A204.1 (cell line): ENCODE results near the gene GNPTAB.
"Not testable (repeated sequence)": the region's sequence is repeated elsewhere in the genome, so short reads cannot be mapped to it uniquely, and the experiment has no call there.

Experiments
- FAIRE-seq: peaks from 2 replicates; lab custom pipeline; 2012; peaks lifted over from hg19 to GRCh38; lab: Jason Lieb, UNC

GNPTAB gene

DNA sequence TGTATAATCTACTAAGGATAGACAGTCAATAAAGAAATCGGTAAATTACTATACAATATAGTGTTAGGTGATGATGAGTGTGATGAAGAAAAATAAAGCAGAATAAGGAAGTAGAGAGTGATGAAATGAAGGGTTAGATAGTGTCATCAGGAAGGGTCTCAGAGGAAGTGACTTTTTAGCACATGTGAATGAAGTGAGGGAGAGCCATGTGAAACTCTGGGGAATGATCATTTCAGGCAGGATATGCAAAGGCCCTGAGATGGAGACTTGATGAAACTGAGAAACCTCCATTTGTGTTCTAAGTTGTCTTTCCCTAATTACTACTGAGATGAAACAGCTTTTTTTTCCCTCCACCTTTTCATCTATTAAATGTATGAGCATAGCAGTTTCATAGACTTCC lies 19.4 kb upstream of the GNPTAB start:
- no peak for FAIRE-seq

- FAIRE-seq, result no peak
Measured at GRCh38 chr12:101847325-101847724, 16.6 kb upstream of the GNPTAB start.

DNA sequence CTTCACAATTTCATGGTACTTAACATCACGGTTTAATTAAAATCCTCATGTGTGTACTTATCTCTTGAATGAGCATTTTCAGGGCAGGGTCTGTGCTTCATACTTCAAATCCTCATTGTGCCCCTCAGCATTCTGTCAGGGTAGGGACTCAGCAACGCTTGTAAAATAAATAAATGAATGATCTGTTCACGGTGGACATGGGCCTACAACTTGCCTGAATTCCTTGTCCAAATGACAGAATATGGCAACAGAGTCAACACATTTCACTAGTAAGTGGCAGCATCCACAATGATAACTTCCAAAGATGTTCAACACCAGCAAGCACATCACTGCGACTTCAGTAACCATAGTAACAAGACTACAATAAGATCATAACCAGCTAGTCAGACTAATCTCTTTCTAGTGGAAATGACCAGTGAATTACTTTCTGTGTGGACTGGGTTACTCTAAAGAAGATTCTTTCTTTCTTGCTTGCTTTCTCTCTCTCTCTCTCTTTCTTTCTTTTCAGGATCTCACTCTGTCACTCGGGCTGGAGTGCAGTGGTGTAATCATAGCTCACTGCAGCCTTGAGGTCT lies 14.5 kb upstream of the GNPTAB start:
- no peak for FAIRE-seq

DNA sequence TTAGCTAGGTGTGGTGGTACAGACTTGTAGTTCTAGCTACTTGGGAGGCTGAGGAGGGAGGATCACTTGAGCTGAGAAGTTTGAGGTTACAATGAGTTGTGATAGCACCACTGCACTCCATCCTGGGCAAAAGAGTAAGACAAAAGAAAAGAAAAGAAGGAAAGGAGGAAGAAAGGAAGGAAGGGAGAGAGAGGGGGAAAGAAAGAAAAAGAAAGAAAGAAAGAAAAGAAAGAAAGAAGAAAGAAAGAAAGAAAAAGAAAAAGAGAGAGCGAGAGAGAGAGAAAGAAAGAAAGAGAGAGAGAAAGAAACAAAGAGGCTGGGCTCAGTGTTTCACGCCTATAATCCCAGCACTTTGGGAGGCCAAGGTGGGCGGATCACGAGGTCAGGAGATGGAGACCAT lies 10.3 kb upstream of the GNPTAB start:
- FAIRE-seq, result no peak

DNA sequence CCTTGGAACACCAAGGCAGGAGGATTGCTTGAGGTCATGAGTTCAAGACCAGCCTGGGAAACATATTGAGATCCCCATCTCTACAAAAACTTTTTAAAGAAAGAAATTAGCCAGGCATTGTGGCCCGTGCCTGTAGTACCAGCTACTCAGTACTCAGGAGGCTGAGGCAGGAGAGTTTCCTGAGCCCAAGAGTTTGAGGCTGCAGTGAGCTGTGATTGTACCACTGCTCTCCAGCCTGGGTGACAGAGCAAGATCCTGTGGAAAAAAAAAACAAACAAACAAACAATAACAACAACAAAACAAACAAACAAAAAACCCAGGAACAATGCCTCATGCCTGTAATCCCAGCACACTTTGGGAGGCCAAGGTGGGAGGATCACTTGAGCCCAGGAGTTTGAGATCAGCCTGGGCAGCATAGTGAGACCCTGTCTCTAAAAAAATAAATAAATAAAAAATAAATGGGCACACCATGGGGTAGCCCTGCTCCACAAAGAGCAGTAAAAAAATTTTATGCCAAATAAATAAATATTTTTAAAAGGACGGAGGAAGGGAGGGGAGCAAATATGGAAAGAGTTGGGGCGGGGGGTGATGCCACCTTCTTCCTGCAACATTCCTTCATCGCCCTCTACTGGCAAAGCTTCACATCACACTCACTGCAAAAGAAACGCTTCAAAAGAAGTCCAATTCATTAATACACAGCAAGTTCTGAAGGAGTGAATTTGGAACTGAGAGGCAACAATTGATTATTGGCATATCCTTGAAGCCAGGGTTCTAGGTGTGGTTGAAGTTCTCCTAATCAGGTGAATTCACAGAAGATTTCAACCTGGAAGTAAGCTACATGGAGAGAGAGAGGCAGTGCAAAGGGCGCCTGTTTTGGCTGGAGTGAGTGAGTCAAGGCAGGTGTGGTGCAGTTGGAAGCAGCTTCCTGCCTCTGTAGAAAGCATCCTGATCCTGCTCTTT lies 8.8 kb upstream of the GNPTAB start:
- no peak for FAIRE-seq

- no peak for FAIRE-seq
Measured at GRCh38 chr12:101838628-101839323, 8.0 kb upstream of the GNPTAB start.

DNA sequence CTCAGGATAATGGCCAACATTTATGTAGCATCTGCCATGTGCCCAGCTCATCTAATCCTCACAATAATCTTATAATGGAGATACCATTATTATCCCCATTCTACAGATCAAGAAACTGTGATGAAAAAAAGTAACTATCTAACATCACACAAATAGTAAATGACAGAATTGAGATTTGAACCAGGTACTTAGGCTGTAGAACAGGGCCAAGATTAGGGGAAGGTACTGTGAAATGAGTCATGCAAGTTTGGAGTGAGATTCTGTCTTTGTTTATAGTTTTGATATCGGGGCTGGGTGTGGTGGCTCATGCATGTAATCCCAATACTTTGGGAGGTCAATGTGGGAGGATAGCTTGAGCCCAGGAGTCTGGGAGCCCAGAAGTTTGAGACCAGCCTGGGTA lies 1.3 kb upstream of the GNPTAB start:
- no peak for FAIRE-seq

DNA sequence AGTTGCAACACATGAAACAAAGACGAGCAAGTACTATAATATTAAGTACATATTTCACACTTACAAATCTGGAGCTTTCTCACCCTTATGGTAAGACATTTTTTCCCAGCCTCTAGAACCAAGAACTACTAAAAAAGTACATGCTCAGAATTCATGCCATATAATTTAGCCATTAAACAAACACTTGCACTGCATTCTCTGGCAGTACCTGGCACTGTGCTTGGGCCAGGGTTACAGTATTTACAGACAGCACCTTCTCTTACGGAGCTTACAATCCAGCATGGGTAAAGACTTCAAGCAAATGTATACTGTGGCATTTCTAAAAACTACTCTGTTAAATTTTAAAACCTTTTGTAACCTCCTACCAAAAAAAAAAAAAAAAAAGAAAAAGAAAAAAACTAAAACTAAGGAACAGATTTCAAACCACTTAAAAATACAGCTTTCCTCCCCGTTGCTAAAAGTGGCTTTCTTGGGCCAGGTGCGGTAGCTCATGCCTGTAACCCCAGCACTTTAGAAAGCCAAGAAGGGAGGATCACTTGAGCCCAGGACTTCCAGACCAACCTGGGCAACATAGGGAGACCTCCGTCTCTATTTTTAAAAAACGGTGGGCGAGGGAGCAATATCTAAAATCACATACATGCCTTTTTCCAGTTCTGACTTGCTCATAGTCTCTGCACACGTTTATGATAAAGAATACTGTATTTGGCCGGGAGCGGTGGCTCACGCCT lies 956 bp downstream of the GNPTAB start:
- FAIRE-seq, result no peak

DNA sequence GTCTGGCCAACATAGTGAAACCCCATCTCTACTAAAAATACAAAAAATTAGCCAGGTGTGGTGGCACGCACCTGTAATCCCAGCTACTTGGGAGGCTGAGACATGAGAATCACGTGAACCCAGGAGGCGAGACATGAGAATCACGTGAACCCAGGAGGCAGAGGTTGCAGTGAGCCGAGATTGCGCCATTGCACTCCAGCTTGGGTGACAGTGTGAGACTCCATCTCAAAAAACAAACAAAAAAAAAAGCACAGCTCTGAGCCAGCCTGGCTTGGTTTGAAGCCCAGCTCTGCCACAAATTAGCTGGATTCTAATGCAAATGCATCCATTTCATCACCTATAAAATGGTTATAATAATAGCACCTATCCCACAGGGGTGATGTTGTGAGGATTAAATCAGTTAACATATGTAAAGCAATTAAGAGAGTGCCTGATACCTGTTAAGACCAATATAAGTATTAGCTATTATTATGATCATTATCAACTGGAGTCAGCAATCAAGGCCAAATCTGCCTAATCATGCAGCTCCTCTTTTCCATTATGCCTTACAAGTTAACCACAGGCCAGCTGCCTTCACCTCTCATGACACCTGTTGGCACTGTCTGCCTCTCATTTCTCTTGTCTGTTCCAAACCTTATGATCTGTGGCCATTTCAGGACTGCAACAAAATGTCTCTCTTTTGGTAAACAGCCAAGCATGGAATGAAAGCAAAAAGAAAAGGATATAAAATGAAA lies 2.1 kb downstream of the GNPTAB start:
- no peak for FAIRE-seq

GRCh38 chr12:101826766-101827368 lies 3.9 kb downstream of the GNPTAB start:
- FAIRE-seq, result no peak

- FAIRE-seq, result no peak
Measured at GRCh38 chr12:101824831-101825230, 5.9 kb downstream of the GNPTAB start.

DNA sequence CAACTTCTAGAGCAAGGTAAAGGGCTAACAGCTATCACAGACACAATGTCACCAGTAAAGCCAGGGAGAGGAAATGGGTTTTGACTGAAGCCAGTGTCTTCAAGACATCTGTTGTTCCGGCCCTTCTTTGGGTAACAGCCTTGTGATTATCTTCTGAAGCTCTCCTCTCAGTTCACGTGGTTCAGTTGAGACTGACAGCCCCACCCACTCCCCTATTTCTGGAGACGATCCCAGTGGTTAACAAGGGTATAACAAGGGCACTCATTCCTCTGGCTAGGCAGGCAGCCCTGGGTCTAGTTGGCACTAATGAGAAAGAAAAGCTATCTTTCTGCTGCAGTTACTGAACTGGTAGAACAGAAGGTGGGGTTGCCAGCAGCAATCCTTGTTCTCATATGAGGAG lies 6.9 kb downstream of the GNPTAB start:
- no peak for FAIRE-seq

DNA sequence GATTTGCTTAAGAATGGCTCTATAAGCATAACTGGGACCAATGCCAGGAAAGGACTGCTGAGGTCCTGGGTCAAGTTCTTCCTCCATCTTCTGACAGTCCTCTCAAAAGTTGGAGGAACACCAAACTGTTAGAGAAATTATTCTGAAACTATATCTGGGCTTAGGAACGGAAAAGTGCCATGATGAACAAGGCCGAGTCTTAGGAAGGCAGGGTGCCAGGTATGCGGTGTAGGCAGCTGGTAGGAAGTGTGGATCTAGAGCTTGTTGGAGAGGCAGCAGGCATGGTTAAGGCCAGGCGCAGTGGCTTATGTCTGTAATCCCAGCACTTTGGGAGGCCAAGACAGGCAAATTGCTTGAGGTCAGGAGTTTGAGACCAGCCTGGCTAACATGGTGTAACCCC lies 7.7 kb downstream of the GNPTAB start:
- no peak for FAIRE-seq

DNA sequence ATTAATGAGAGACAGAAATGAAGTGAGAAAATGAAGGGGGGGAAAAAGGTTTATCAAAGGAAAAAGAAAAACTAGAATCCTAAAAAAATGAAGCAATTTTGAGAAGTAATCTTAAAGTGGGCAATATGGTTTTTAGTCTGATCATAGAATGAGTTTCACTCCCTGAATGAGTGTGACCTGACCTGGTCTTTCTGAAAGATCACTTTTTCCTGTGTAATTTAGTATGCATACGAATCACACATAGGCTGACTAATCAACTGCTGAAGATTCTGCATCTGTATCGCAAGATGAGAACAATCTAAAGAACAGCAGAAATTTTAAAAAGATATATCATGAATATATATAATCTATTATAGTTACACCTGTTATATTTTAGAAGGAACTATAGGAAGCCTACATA lies 11.3 kb downstream of the GNPTAB start:
- FAIRE-seq, result no peak

- FAIRE-seq, result not testable (repeated sequence)
Measured at GRCh38 chr12:101818689-101819088, 12.1 kb downstream of the GNPTAB start.

DNA sequence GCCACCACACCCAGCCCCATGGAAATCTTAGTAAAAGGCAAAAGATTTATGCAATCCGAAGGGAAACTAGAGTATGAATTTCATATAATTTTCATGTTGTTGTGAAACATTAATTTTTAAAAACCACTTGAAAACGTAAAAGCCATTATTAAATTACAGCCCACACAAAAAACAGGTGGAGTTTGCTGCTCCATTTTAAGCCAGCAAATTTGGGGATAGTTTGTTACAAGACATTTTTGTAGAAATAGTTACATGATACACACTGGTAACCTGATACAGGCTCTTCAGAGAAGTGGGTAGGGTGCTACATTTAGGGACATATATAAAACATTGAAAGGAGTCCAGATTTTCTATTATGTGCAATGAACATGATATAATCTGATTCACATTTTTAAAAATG lies 17.6 kb downstream of the GNPTAB start:
- FAIRE-seq, result no peak

- FAIRE-seq, result not testable (repeated sequence)
Measured at GRCh38 chr12:101812716-101813115, 18.0 kb downstream of the GNPTAB start.

- not testable (repeated sequence) for FAIRE-seq
Measured at GRCh38 chr12:101811342-101811741, 19.4 kb downstream of the GNPTAB start.

DNA sequence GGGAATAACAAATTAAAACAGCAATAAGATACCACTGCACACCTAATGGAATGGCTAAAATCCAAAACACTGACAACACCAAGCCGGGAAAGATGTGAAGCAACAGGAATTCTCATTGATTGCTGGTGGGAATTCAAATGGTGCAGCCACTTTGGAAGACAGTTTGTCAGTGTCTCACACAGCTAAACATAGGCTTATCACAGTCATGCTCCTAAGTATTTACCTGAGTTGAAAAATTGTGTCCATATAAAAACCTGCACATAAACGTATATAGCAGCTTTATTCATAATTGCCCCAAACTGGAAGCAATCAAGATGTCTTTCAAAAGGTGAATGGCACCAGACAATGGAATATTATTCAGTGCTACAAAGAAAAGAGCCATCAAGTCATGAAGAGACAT lies 21.6 kb downstream of the GNPTAB start:
- no peak for FAIRE-seq

DNA sequence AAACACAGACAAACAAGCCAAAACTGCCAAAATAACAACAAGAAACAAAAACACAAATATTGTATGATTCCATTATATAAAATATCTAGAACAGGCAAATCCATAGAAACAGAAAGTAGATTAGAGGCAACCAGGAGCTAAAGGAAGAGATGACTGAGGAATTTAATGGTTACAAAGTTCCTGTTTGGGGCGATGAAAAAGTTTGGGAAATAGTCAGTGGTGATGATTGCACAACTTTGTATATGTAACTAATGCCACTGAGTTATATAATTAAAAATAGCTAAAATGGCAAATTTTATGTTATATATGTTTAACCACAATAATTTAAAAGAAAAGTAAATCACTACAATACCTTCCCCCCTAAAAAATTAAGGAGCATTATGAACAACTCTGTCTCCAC lies 24.5 kb downstream of the GNPTAB start:
- no peak for FAIRE-seq

GRCh38 chr12:101804409-101804808 lies 26.4 kb downstream of the GNPTAB start:
- no peak for FAIRE-seq
